AG04449 (cell line): Measurements from ENCODE around the gene MRGPRE.

Experiments used
- CTCF ChIA-PET: fragments of 350-600 bp; formaldehyde crosslinking; extraction: SDS; loops from one replicate; lab custom pipeline; 2021; ENCODE audit warnings: antibody characterized with exemption; lab: Yijun Ruan, JAX
- POLR2A ChIA-PET: fragments of 400-600, 350-600 bp; formaldehyde crosslinking; extraction: SDS; loops from one replicate; lab custom pipeline; 2020; ENCODE audit warnings: antibody characterized with exemption, inconsistent platforms; lab: Yijun Ruan, JAX
- DNase-seq: peaks from one replicate; pipeline ENCODE4 v3.0.0-alpha.2; 2010; ENCODE audit warnings: low read depth, low spot score
- H3K4me3 ChIP-seq: 2 replicates; pipeline ENCODE4 v1.5.1; 2011; ENCODE audit warnings: low read depth, mild to moderate bottlenecking, control low read depth, low read length
- TF ChIP-seq, protein P1 (sequence below): IDR thresholded peaks from one replicate; pipeline ENCODE4 v1.5.1; 2011; ENCODE audit warnings: mild to moderate bottlenecking, moderate library complexity, low read length, control low read depth, inconsistent platforms; ENCODE audit not compliant: insufficient read depth; ENCODE audit errors: missing control alignments

Gene MRGPRE

DNA sequence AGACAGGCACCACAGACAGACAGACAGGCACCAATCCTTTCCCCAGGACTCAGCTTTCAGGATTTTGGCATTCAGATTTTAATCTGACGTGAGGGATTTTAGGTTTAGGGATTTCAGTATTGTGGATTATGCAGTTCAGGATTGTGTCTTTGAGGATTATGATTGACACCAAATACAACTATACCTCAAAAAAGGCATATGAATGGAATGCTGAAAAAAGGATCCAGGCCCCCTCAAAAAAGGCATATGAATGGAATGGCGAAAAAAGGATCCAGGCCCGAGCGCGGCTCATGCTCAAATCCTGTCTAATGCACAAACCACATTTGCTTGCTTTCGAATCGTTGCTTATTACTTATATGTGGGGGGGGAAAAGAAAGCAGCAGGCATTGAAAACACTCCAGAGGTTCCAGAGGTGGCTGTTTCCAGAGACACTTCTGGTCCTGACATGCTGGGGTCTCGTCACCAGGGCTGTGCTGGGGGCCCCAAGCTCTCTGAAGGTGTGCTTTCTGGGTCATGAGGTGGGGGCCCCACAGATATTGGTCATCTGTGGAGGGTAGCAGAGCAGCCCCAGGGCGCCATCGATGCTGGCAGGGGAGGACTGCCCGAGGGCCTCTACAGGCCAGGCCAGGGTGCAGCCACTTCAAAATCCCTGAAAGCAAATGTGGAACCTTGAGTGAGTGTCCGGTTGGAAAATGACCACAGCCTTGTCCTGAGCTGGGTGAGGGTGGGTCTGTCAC lies 50.3 kb downstream of the MRGPRE start:
- TF ChIP-seq, protein P1, sequence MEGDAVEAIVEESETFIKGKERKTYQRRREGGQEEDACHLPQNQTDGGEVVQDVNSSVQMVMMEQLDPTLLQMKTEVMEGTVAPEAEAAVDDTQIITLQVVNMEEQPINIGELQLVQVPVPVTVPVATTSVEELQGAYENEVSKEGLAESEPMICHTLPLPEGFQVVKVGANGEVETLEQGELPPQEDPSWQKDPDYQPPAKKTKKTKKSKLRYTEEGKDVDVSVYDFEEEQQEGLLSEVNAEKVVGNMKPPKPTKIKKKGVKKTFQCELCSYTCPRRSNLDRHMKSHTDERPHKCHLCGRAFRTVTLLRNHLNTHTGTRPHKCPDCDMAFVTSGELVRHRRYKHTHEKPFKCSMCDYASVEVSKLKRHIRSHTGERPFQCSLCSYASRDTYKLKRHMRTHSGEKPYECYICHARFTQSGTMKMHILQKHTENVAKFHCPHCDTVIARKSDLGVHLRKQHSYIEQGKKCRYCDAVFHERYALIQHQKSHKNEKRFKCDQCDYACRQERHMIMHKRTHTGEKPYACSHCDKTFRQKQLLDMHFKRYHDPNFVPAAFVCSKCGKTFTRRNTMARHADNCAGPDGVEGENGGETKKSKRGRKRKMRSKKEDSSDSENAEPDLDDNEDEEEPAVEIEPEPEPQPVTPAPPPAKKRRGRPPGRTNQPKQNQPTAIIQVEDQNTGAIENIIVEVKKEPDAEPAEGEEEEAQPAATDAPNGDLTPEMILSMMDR, result no peak
- CTCF ChIA-PET, result interaction anchor here (1.7 kb wide), 1 partner anchor 9 kb away, joined by 4 read pairs; no protein-coding TSS in a partner anchor
- no peak overlapping the region for H3K4me3 ChIP-seq
- DNase-seq, result no peak
- POLR2A ChIA-PET, result no interaction called here

DNA sequence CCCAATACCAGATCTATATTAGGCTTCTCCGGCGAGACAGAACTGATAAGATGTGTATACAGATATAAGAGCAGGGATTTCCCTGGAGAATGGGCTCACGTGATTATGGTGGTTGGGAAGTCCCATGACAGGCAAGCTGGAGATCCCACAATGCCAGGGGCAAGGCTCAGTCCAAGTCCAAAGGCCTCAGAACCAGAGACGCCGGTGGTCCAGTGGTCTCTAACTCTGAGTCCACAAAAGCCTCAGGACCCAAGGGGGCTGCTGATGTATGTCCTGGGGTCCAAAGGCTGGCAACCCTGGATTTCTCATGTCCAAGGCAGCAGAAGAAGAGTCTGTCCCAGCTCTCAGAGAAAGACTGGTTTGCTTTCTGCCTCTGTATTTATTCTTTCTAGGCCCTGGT lies 51.3 kb downstream of the MRGPRE start:
- POLR2A ChIA-PET, result no interaction called here
- TF ChIP-seq, protein P1, result no peak
- no peak overlapping the region for H3K4me3 ChIP-seq
- DNase-seq, result no peak
- CTCF ChIA-PET, result interaction anchor here (1.4 to 1.7 kb wide), 2 partner anchors 10 to 90 kb away, joined by 4 read pairs; no protein-coding TSS in a partner anchor

DNA sequence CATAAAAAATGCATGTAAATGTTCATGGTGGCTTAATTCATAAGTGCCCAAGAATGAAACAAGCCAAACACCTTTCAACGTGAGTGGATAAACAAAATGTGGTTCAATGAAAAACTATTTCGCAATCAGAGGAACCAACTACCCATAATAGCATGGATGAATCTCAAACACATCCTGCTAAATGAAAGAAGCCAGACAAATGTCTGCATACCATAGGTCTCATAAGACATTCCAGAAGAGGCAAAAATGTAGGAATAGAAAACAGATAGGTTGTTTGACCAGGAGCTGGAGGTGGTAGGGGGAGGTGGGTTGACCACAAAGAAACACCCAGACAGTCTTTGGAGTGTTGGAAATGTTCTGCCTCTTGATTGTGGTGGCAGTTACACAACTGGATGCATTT lies 53.9 kb downstream of the MRGPRE start:
- no peak overlapping the region for H3K4me3 ChIP-seq
- ChIA-PET POLR2A (no interaction called here), CTCF (no interaction called here)
- no peak for DNase-seq
- TF ChIP-seq, protein P1, result no peak

- no peak overlapping the region for H3K4me3 ChIP-seq
- TF ChIP-seq, protein P1, result no peak
- CTCF ChIA-PET, result no interaction called here
- POLR2A ChIA-PET, result no interaction called here
- DNase-seq, result no peak
These were observed 54.3 kb downstream of the MRGPRE start for GRCh38 chr11:3177931-3178330.
